Activated CD4-positive, alpha-beta T cell treated with anti-CD3 and anti-CD28 coated beads for 36 hours (primary cell): ENCODE measurements around the gene XKR7. TPM values are rescaled to one million over a fixed set of nuclear protein-coding genes. Genes with fewer than 3 reads are reported as not detected.

Experiments used
- ATAC-seq: fragments of 200-7000 bp; cut with Tn5 transposase; one replicate; pipeline ENCODE4 v1.10.0; 2021; ENCODE audit warnings: mild to moderate bottlenecking, moderate library complexity
- CTCF ChIA-PET: fragments of 350-600 bp; sonication (Branson Sonifier 250); formaldehyde crosslinking; loops from one replicate; lab custom pipeline; 2021; ENCODE audit warnings: antibody characterized with exemption; lab: Charles Lee
- POLR2A ChIA-PET: fragments of 350-600 bp; sonication (Branson Sonifier 250); formaldehyde crosslinking; loops from one replicate; lab custom pipeline; 2021; ENCODE audit warnings: antibody characterized with exemption, inconsistent platforms; lab: Charles Lee
- DNase-seq: peaks from one replicate; pipeline ENCODE4 v3.0.0-alpha.2; 2020
- H3K27ac Mint-ChIP-seq: one replicate; pipeline ENCODE4 v1.8.0; 2021; ENCODE audit warnings: mixed read lengths
- H3K27me3 Mint-ChIP-seq: one replicate; pipeline ENCODE4 v1.8.0; 2021; ENCODE audit warnings: mixed read lengths
- H3K36me3 Mint-ChIP-seq: one replicate; pipeline ENCODE4 v1.8.0; 2021; ENCODE audit warnings: low read depth, mixed read lengths
- H3K4me1 Mint-ChIP-seq: one replicate; pipeline ENCODE4 v1.8.0; 2021; ENCODE audit warnings: mixed read lengths
- H3K4me3 Mint-ChIP-seq: one replicate; pipeline ENCODE4 v1.8.0; 2021; ENCODE audit warnings: mild to moderate bottlenecking, moderate library complexity, mixed read lengths
- H3K9me3 Mint-ChIP-seq: one replicate; pipeline ENCODE4 v1.8.0; 2021; ENCODE audit warnings: low read depth, mixed read lengths
- intact Hi-C, 2 experiments: fragments of 100-400 bp; cut with DNase I in 1 of 2; cut with micrococcal nuclease in 1 of 2; formaldehyde crosslinking; loops; one replicate each; pipeline versions ENCODE4 v1.14.2 to v1.15.1; 2022 to 2024; cut with DNase I, micrococcal nuclease
- total RNA-seq, 2 experiments: library from RNA; stranded (reverse); gene quantifications; one replicate each; pipeline ENCODE4 v1.2.3, GENCODE V29; 2021

XKR7 gene
- total RNA-seq, 2 experiments from 2014 or later = 0.02 TPM; not detected in 1

GRCh38 chr20:31962761-31963160 lies 5.2 kb upstream of the XKR7 start:
- Mint-ChIP-seq H3K36me3 (no peaks in the 10 kb centered on the region), H3K4me1 (no peaks in the 10 kb centered on the region), H3K27me3 (peaks cover 42% of the 10 kb centered on the region), H3K4me3 (no peak overlapping the region), H3K9me3 (no peaks in the 10 kb centered on the region), H3K27ac (no peak overlapping the region)
- DNase-seq = no peak
- POLR2A ChIA-PET = no interaction called here
- CTCF ChIA-PET = interaction anchor here (0.8 to 1.4 kb wide), 4 partner anchors 10 to 110 kb away, joined by 3 to 4 read pairs (median 4); no protein-coding TSS in a partner anchor
- intact Hi-C loops = no loop called here
- ATAC-seq = no peak

GRCh38 chr20:31963889-31964288 lies 4.1 kb upstream of the XKR7 start:
- Mint-ChIP-seq H3K36me3 (no peaks in the 10 kb centered on the region), H3K4me1 (peaks cover 2% of the 10 kb centered on the region), H3K4me3 (no peak overlapping the region), H3K27me3 (peaks cover 43% of the 10 kb centered on the region), H3K9me3 (no peaks in the 10 kb centered on the region), H3K27ac (no peak overlapping the region)
- CTCF ChIA-PET = interaction anchor here (0.6 to 2.1 kb wide), 6 partner anchors 8 to 389 kb away, joined by 3 to 5 read pairs (median 3); no protein-coding TSS in a partner anchor
- ATAC-seq = no peak
- POLR2A ChIA-PET = no interaction called here
- intact Hi-C loops = no loop called here
- DNase-seq = no peak

- peaks cover 55% of the 10 kb centered on the region for H3K27me3 Mint-ChIP-seq
- H3K4me3 Mint-ChIP-seq = no peak overlapping the region
- ChIA-PET CTCF (interaction anchor here (0.6 to 1.1 kb wide), 5 partner anchors 9 to 226 kb away, joined by 3 to 5 read pairs (median 4); partner anchors contain the start of gene PDRG1), POLR2A (interaction anchor here (0.6 kb wide), 1 partner anchor 177 kb away, joined by 3 read pairs; no protein-coding TSS in a partner anchor)
- no peaks in the 10 kb centered on the region for H3K36me3 Mint-ChIP-seq
- no peak overlapping the region for H3K27ac Mint-ChIP-seq
- H3K9me3 Mint-ChIP-seq = no peaks in the 10 kb centered on the region
- no peak for DNase-seq
- ATAC-seq = no peak
- peaks cover 2% of the 10 kb centered on the region for H3K4me1 Mint-ChIP-seq
- intact Hi-C loops = no loop called here
Observed at GRCh38 chr20:31966991-31967655, 828 bp upstream of the XKR7 start.

- intact Hi-C loops = loop anchor here in 1 of 2 experiments (1.0 kb wide), 1 partner anchor 16 kb away; the partner anchor contains the start of gene PDRG1
- ATAC-seq (peak; percentile 87), DNase-seq (peak; percentile 89)
- CTCF ChIA-PET = no interaction called here
- Mint-ChIP-seq H3K36me3 (no peaks in the 10 kb centered on the region), H3K4me1 (peaks cover 2% of the 10 kb centered on the region), H3K27me3 (peaks cover 53% of the 10 kb centered on the region), H3K9me3 (no peaks in the 10 kb centered on the region), H3K27ac (no peak overlapping the region), H3K4me3 (peak overlapping the region; percentile 70)
- POLR2A ChIA-PET = no interaction called here
Observed at GRCh38 chr20:31968291-31969126, 558 bp downstream of the XKR7 start.

- Mint-ChIP-seq H3K4me1 (peaks cover 2% of the 10 kb centered on the region), H3K27me3 (peaks cover 53% of the 10 kb centered on the region), H3K4me3 (no peak overlapping the region), H3K36me3 (no peaks in the 10 kb centered on the region), H3K27ac (no peak overlapping the region), H3K9me3 (no peaks in the 10 kb centered on the region)
- no peak for DNase-seq
- CTCF ChIA-PET = interaction anchor here (0.6 to 0.9 kb wide), 4 partner anchors 109 to 355 kb away, joined by 3 to 4 read pairs (median 4); no protein-coding TSS in a partner anchor
- intact Hi-C loops = no loop called here
- no peak for ATAC-seq
- POLR2A ChIA-PET = no interaction called here
Observed at GRCh38 chr20:31969991-31970390, 2.0 kb downstream of the XKR7 start.

- Mint-ChIP-seq H3K4me1 (peaks cover 2% of the 10 kb centered on the region), H3K36me3 (no peaks in the 10 kb centered on the region), H3K27me3 (peaks cover 45% of the 10 kb centered on the region), H3K4me3 (no peak overlapping the region), H3K9me3 (no peaks in the 10 kb centered on the region), H3K27ac (no peak overlapping the region)
- POLR2A ChIA-PET = no interaction called here
- no peak for DNase-seq
- intact Hi-C loops = no loop called here
- CTCF ChIA-PET = interaction anchor here (0.9 to 1.1 kb wide), 3 partner anchors 9 to 166 kb away, joined by 3 to 4 read pairs (median 3); no protein-coding TSS in a partner anchor
- ATAC-seq = no peak
Observed at GRCh38 chr20:31972471-31973021, 4.6 kb downstream of the XKR7 start.

GRCh38 chr20:31974296-31974695 lies 6.3 kb downstream of the XKR7 start:
- no peaks in the 10 kb centered on the region for H3K4me1 Mint-ChIP-seq
- intact Hi-C loops = no loop called here

GRCh38 chr20:31974951-31975487 lies 7.1 kb downstream of the XKR7 start:
- Mint-ChIP-seq H3K36me3 (no peaks in the 10 kb centered on the region), H3K4me1 (no peaks in the 10 kb centered on the region), H3K27ac (no peak overlapping the region), H3K27me3 (peaks cover 31% of the 10 kb centered on the region), H3K9me3 (no peaks in the 10 kb centered on the region), H3K4me3 (no peak overlapping the region)
- intact Hi-C loops = no loop called here
- ChIA-PET POLR2A (no interaction called here), CTCF (interaction anchor here (0.5 to 1.6 kb wide), 2 partner anchors 23 to 123 kb away, joined by 4 to 5 read pairs; partner anchors contain the start of gene PDRG1)
- DNase-seq (no peak), ATAC-seq (no peak)

More at GRCh38 chr20:31974296-31974695, 6.3 kb downstream of the XKR7 start:
- ChIA-PET POLR2A (no interaction called here), CTCF (no interaction called here)
- no peak overlapping the region for H3K27ac Mint-ChIP-seq
- no peak for DNase-seq
- H3K4me3 Mint-ChIP-seq = no peak overlapping the region
- ATAC-seq = no peak
- no peaks in the 10 kb centered on the region for H3K36me3 Mint-ChIP-seq
- H3K27me3 Mint-ChIP-seq = peaks cover 38% of the 10 kb centered on the region
- no peaks in the 10 kb centered on the region for H3K9me3 Mint-ChIP-seq

GRCh38 chr20:31975874-31976273 lies 7.9 kb downstream of the XKR7 start:
- DNase-seq (no peak), ATAC-seq (no peak)
- no peak overlapping the region for H3K27ac Mint-ChIP-seq
- intact Hi-C loops = no loop called here
- POLR2A ChIA-PET = no interaction called here
- no peaks in the 10 kb centered on the region for H3K4me1 Mint-ChIP-seq
- CTCF ChIA-PET = interaction anchor here (0.7 to 1.6 kb wide), 2 partner anchors 9 to 24 kb away, joined by 3 to 5 read pairs; partner anchors contain the start of gene PDRG1
- no peaks in the 10 kb centered on the region for H3K36me3 Mint-ChIP-seq
- H3K27me3 Mint-ChIP-seq = peaks cover 23% of the 10 kb centered on the region
- H3K4me3 Mint-ChIP-seq = no peak overlapping the region
- H3K9me3 Mint-ChIP-seq = no peaks in the 10 kb centered on the region

- no peaks in the 10 kb centered on the region for H3K9me3 Mint-ChIP-seq
- ChIA-PET CTCF (interaction anchor here (1.0 kb wide), 1 partner anchor 124 kb away, joined by 3 read pairs; no protein-coding TSS in a partner anchor), POLR2A (no interaction called here)
- ATAC-seq (no peak), DNase-seq (no peak)
- intact Hi-C loops = no loop called here
- no peak overlapping the region for H3K4me3 Mint-ChIP-seq
- no peaks in the 10 kb centered on the region for H3K36me3 Mint-ChIP-seq
- no peak overlapping the region for H3K27ac Mint-ChIP-seq
- peaks cover 22% of the 10 kb centered on the region for H3K27me3 Mint-ChIP-seq
- H3K4me1 Mint-ChIP-seq = no peaks in the 10 kb centered on the region
Observed at GRCh38 chr20:31977080-31977479, 9.1 kb downstream of the XKR7 start.
